GM19025 (cell line): ENCODE data around the gene YIPF2.

Source experiments
- ATAC-seq: cut with Tn5 transposase; IDR thresholded peaks from one replicate; pipeline ENCODE4 v1.9.1; 2021; ENCODE audit warnings: mild to moderate bottlenecking, low read depth, moderate library complexity; ENCODE audit not compliant: unreplicated experiment

YIPF2 gene

GRCh38 chr19:10913716-10914340 lies 14.6 kb downstream of the YIPF2 start:
- ATAC-seq: no peak

- ATAC-seq: no peak
These were observed 15.8 kb downstream of the YIPF2 start for GRCh38 chr19:10912619-10913018.

GRCh38 chr19:10911579-10912363 lies 16.7 kb downstream of the YIPF2 start:
- no peak for ATAC-seq

GRCh38 chr19:10908380-10908960 lies 20.0 kb downstream of the YIPF2 start:
- ATAC-seq: no peak

- no peak for ATAC-seq
These were observed 20.5 kb downstream of the YIPF2 start for GRCh38 chr19:10907925-10908324.

GRCh38 chr19:10899151-10899653 lies 29.2 kb downstream of the YIPF2 start:
- no peak for ATAC-seq

GRCh38 chr19:10898633-10899032 lies 29.8 kb downstream of the YIPF2 start:
- ATAC-seq: no peak

- no peak for ATAC-seq
These were observed 31.4 kb downstream of the YIPF2 start for GRCh38 chr19:10896851-10897526.

- no peak for ATAC-seq
These were observed 32.5 kb downstream of the YIPF2 start for GRCh38 chr19:10895920-10896319.

- no peak for ATAC-seq
These were observed 33.1 kb downstream of the YIPF2 start for GRCh38 chr19:10895363-10895762.

GRCh38 chr19:10894911-10895213 lies 33.6 kb downstream of the YIPF2 start:
- no peak for ATAC-seq

- no peak for ATAC-seq
These were observed 36.2 kb downstream of the YIPF2 start for GRCh38 chr19:10892256-10892655.

- ATAC-seq: no peak
These were observed 36.9 kb downstream of the YIPF2 start for GRCh38 chr19:10891405-10892086.

GRCh38 chr19:10889880-10890279 lies 38.6 kb downstream of the YIPF2 start:
- no peak for ATAC-seq

- ATAC-seq: no peak
These were observed 40.0 kb downstream of the YIPF2 start for GRCh38 chr19:10888421-10888866.

- ATAC-seq: no peak
These were observed 40.6 kb downstream of the YIPF2 start for GRCh38 chr19:10887616-10888367.

GRCh38 chr19:10885201-10886169 lies 43.0 kb downstream of the YIPF2 start:
- ATAC-seq: no peak

- ATAC-seq: no peak
These were observed 44.2 kb downstream of the YIPF2 start for GRCh38 chr19:10884274-10884673.

GRCh38 chr19:10882108-10882457 lies 46.4 kb downstream of the YIPF2 start:
- no peak for ATAC-seq
